Stomach (tissue), 9 donors: Measurements from ENCODE around the gene SPTBN2. TPM values are rescaled to one million over a fixed set of nuclear protein-coding genes. Genes with fewer than 3 reads are reported as not detected.

Experiments
- DNase-seq, 2 donors: peaks; one replicate each; pipeline versions ENCODE4 v3.0.0 to v3.0.0-alpha.2; 2013 to 2019
- H3K27ac ChIP-seq, 5 donors: fragments of 200-600 bp in 4 of 5; sonication (generic) in 4 of 5; one replicate each; pipeline ENCODE4 v1.5.1; 2013 to 2019; ENCODE audit warnings: mild to moderate bottlenecking in 1 of 5, moderate library complexity in 1 of 5
- H3K27me3 ChIP-seq, 3 donors: fragments of 200-600 bp; sonication (generic); one replicate each; pipeline ENCODE4 v1.5.1; 2017 to 2019; ENCODE audit warnings: mixed run types in 1 of 3
- H3K36me3 ChIP-seq, 4 donors: fragments of 200-600 bp; sonication (generic); 1 replicate in 3 of 4; 2 replicates in 1 of 4; pipeline ENCODE4 v1.5.1; 2016 to 2019
- H3K4me1 ChIP-seq, 4 donors: fragments of 200-600 bp; sonication (generic); one replicate each; pipeline ENCODE4 v1.5.1; 2016 to 2019
- H3K4me3 ChIP-seq, 4 donors: fragments of 200-600 bp; sonication (generic) in 3 of 4; one replicate each; pipeline ENCODE4 v1.5.1; 2016 to 2019; ENCODE audit warnings: mild to moderate bottlenecking in 1 of 4
- H3K9me3 ChIP-seq, 4 donors: fragments of 200-600 bp; sonication (generic); one replicate each; pipeline ENCODE4 v1.5.1; 2016 to 2019
- EP300 ChIP-seq: sonication (generic); formaldehyde crosslinking; IDR thresholded peaks from one replicate; pipeline ENCODE4 v1.6.1; 2017; ENCODE audit warnings: antibody characterized with exemption
- POLR2A ChIP-seq, 4 donors: fragments of 450-650 bp; IDR thresholded peaks; one replicate each; pipeline ENCODE4 v1.6.1; 2016; ENCODE audit warnings: antibody characterized with exemption in 4 of 4, control low read depth in 2 of 4, mild to moderate bottlenecking in 1 of 4, moderate library complexity in 1 of 4
- POLR2AphosphoS5 ChIP-seq, 3 donors: sonication (generic); formaldehyde crosslinking; IDR thresholded peaks; one replicate each; pipeline ENCODE4 v1.6.1; 2016; ENCODE audit warnings: antibody characterized with exemption in 3 of 3
- WGBS, 5 donors: extraction: QIAGEN DNeasy Blood & Tissue Kit in 3 of 5; methylation state at CpG; one replicate each; pipeline versions ENCODE4 v1.1.5 to v1.1.7; 2013 to 2018; 5-methylcytosine and 5-hydroxymethylcytosine counted together
- intact Hi-C: fragments of 100-400 bp; cut with DNase I; formaldehyde crosslinking; loops from one replicate; pipeline ENCODE4 v1.15.1; 2023; ENCODE audit warnings: low total_unique reads
- polyA plus RNA-seq, 3 donors: library from polyadenylated mRNA; stranded (reverse); fragments of 200-250 nt; gene quantifications; one replicate each; pipeline ENCODE4 v1.2.3, GENCODE V29; 2013
- total RNA-seq, 5 donors: library from RNA; depleted of rRNA; stranded (reverse); fragments of >200 nt; gene quantifications; one replicate each; pipeline versions ENCODE4 v1.1.0 to v1.2.3, GENCODE V29; 2014 to 2016
- TF ChIP-seq, protein P1 (sequence below), 7 experiments: fragments of 450-650 bp in 4 of 7; fragments of 200-600 bp in 3 of 7; sonication (generic) in 3 of 7; IDR thresholded peaks; one replicate each; pipeline ENCODE4 v1.5.1; 2016 to 2019; ENCODE audit warnings: antibody characterized with exemption in 7 of 7, control low read depth in 2 of 7, mild to moderate bottlenecking in 1 of 7
- donor health status: healthy with polysubstance abuse.
- donor health status: Bipolar disorder and iron deficiency.
- donor health status: healthy.

SPTBN2 gene
- total and polyA plus RNA-seq, 8 donors, result 2.4 to 134 (median 10.4) TPM

DNA sequence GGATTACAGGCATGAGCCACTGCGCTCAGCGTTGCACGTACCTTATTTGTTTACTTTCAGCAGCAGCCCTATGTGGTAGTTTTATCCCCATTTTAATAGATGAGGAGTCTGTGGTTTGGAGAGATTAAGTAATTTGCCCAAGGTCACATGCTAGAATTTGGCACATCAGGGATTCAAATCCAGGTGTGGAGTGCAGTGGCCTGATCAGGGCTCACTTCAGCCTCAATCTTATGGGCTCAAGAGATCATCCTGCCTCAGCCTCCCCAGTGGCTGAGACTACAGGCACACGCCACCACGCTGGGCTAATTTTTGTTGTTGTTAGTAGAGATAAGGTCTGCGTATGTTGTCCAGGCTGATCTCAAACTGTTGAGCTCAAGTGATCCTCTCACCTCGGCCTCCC, 18.5 kb upstream of the SPTBN2 start:
- DNase-seq, result no peak
- Histone ChIP-seq H3K36me3 (no peaks in the 10 kb centered on the region), H3K9me3 (no peaks in the 10 kb centered on the region), H3K4me3 (no peak overlapping the region), H3K27ac (no peak overlapping the region), H3K4me1 (peaks cover 10 to 27% (median 23%) of the 10 kb centered on the region in 4 donors), H3K27me3 (no peaks in the 10 kb centered on the region)
- 87 to 89% (median 87%) methylated on average over 7 of the region's 7 CpGs for WGBS, 5 donors
- intact Hi-C loops, result no loop called here
- TF ChIP-seq EP300, result no peak

DNA sequence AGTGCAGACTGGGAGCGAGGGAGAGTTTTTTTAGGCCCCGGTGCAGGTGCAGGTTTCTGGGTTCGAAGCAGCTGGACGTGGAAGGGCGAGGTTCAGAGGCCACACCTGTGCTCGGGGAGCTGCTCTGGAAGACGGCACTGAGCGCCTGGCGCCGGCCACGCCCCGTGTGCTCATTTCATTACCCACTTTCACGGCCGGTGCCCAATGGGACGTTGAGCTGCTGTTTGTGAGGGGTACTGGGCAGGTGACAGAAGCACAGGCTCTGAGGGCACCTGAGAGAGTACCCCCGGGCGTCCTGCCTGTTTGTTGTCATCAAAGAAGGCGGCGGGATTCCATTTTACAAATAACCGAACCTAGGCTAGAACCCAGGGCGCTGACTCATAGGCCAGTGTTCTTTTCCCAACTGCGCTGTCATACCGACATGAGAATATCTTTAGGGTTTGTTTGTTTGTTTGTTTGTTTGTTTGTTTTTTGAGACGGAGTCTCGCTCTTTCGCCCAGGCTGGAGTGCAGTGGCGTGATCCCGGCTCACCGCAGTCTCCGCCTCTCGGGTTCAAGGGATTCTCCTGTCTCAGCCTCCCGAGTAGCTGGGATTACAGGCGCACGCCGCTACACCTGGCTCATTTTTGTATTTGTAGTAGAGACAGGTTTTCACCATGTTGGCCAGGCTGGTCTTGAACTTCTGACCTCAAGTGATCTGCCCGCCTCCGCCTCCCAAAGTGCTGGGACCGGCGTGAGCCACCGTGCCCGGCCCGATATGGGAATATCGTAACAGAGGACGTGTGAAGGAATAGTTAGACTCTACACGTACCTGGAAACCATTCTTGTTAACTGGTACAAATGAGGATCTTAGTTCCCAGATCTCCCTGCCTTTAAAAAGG, 16.6 kb upstream of the SPTBN2 start:
- no peaks in the 10 kb centered on the region for H3K27me3 ChIP-seq
- WGBS, 5 donors, result 47 to 62% (median 52%) methylated on average over 38 to 45 of the region's 45 CpGs
- intact Hi-C loops, result no loop called here
- TF ChIP-seq POLR2AphosphoS5 (IDR thresholded peaks at IDR 0.05) (no peak), POLR2A (IDR thresholded peaks at IDR 0.05) (no peak), EP300 (no peak)
- TF ChIP-seq, protein P1, sequence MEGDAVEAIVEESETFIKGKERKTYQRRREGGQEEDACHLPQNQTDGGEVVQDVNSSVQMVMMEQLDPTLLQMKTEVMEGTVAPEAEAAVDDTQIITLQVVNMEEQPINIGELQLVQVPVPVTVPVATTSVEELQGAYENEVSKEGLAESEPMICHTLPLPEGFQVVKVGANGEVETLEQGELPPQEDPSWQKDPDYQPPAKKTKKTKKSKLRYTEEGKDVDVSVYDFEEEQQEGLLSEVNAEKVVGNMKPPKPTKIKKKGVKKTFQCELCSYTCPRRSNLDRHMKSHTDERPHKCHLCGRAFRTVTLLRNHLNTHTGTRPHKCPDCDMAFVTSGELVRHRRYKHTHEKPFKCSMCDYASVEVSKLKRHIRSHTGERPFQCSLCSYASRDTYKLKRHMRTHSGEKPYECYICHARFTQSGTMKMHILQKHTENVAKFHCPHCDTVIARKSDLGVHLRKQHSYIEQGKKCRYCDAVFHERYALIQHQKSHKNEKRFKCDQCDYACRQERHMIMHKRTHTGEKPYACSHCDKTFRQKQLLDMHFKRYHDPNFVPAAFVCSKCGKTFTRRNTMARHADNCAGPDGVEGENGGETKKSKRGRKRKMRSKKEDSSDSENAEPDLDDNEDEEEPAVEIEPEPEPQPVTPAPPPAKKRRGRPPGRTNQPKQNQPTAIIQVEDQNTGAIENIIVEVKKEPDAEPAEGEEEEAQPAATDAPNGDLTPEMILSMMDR (IDR thresholded peaks at IDR 0.05), result no peak
- peak; percentile 49 to 73 for DNase-seq
- peaks cover 10 to 27% (median 23%) of the 10 kb centered on the region in 4 donors for H3K4me1 ChIP-seq
- peak overlapping the region; percentile 87 to 90 (median 88) for H3K4me3 ChIP-seq
- H3K9me3 ChIP-seq, result no peaks in the 10 kb centered on the region
- peak overlapping the region in 4 of 5 donors; percentile 73 to 89 (median 82) for H3K27ac ChIP-seq
- H3K36me3 ChIP-seq, result no peaks in the 10 kb centered on the region

DNA sequence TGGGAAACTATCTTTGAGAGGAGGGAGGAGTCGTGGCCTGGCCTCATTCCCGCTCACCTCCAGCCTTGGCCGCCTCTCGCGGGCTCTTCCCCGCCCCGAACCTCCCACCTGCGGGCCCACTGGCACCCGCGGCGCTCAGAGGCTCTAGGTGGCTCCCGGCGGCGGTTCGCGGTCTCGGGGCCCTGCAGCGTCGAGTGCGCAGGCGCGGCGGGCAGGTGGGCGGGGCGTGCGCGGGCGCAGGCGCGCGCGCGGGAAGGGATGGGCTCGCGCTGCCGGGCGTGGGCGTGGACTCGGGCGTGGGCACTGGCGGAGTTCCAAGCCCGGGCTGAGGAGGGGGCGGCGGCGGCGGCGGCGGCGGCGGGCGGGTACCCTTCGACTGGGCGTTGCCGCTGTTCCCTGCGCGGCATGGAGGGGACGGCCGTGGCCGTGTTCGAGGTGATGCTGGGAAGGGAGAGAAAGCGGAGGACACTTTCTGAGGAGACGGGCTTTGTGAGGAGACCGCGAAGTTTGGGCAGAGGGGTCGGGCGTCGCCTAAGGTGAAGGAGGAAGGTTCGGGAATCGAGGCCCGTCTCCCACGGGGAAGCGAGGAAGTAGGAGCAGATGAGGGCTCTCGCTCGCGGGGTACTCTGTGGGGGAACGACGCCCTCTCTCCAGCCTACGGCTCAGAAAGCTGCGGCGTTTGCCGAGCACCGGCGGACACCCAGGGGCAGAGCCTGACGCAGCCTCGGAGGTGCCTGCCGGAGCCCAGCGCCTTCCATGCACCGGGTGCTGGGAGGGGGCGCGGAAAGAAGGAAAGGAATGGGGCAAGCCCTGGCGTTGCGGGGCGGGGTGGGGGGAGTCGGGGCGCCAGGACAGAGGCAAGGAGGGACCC, 15.7 kb upstream of the SPTBN2 start:
- peak; percentile 17 to 81 (median 72) for TF ChIP-seq POLR2AphosphoS5 (IDR thresholded peaks at IDR 0.05)
- TF ChIP-seq, protein P1 (IDR thresholded peaks at IDR 0.05), result no peak
- Histone ChIP-seq H3K36me3 (no peaks in the 10 kb centered on the region), H3K4me1 (peaks cover 10 to 27% (median 23%) of the 10 kb centered on the region in 4 donors), H3K4me3 (peak overlapping the region; percentile 87 to 90 (median 88)), H3K27me3 (no peaks in the 10 kb centered on the region), H3K27ac (peak overlapping the region; percentile 77 to 89 (median 88)), H3K9me3 (no peaks in the 10 kb centered on the region)
- intact Hi-C loops, result no loop called here
- peak; percentile 88 to 94 for DNase-seq
- WGBS, 5 donors, result 0 to 1% (median 0%) methylated on average over 66 to 95 of the region's 95 CpGs

DNA sequence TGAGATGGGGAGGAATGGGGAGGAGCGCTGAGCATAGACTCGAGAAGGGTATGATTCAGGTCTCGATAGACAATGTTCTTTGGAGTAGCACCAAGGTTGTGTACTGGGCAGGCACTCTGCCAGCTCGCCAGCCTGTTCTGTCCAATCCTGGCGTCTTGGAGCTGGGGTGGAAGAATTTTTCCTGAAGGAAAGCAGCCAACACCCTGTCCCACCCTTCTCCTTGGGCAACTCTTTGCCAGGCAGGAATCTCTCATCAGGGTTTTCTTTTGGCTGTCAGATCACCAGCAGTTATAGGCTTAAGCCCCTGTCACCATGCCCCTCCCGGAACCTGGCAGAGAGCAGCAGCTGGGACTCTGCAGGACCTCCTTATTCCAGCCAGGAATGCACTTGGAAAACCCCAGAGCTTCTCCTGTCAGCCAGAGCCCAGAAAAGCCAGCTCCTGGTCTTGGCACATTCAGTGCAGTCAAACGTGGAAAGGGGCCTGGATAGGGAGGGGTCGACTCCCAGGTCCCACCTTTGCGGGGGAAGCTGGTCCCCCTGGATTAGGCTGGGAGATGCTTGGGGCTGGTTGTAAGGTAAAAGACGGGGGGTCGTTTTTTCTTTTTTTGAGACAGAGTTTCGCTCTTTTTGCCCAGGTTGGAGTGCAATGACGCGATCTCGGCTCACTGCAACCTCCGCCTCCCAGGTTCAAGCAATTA, 14.4 kb upstream of the SPTBN2 start:
- H3K9me3 ChIP-seq, result no peaks in the 10 kb centered on the region
- peak overlapping the region; percentile 87 to 90 (median 88) for H3K4me3 ChIP-seq
- TF ChIP-seq EP300 (no peak), POLR2AphosphoS5 (IDR thresholded peaks at IDR 0.05) (peak in 1 of 3 donors; percentile 15), POLR2A (IDR thresholded peaks at IDR 0.05) (no peak)
- TF ChIP-seq, protein P1 (IDR thresholded peaks at IDR 0.05), result no peak
- H3K4me1 ChIP-seq, result peaks cover 10 to 27% (median 23%) of the 10 kb centered on the region in 4 donors
- intact Hi-C loops, result no loop called here
- peak overlapping the region in 4 of 5 donors; percentile 26 to 89 (median 63) for H3K27ac ChIP-seq
- H3K36me3 ChIP-seq, result no peaks in the 10 kb centered on the region
- H3K27me3 ChIP-seq, result no peaks in the 10 kb centered on the region
- peak in 1 of 2 donors; percentile 73 for DNase-seq
- 54 to 63% (median 61%) methylated on average over 15 to 16 of the region's 16 CpGs for WGBS, 5 donors
